OCI-M2 (cell line): ENCODE results near the gene GALNT18.
"Not testable (repeated sequence)": the region's sequence is repeated elsewhere in the genome, so short reads cannot be mapped to it uniquely, and the experiment has no call there.

ENCODE experiments used
- DNase-seq: peaks from one replicate; lab custom pipeline; 2025; ENCODE audit not compliant: unreplicated experiment; lab: John Stamatoyannopoulos, UW

Gene GALNT18

DNA sequence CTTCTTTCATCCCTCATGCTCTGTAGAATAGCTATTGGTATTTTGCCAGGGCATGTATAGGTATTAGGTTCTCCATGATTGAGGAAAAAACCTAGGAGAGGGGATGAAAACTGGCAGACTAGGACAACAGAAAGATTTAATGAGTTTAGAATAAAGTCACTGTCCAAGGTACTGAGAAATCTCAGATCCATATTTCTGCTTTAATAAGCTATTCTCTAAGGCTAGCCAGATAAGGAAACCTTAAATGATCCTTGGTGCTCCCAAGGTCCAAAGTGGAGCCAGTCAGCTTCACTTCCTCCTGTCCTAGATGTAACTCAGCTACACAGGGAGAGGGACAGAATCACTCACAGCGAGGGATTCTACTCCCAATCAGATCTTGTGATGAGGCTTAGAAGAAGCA is 255.0 kb downstream of the GALNT18 start:
- no peak for DNase-seq

DNA sequence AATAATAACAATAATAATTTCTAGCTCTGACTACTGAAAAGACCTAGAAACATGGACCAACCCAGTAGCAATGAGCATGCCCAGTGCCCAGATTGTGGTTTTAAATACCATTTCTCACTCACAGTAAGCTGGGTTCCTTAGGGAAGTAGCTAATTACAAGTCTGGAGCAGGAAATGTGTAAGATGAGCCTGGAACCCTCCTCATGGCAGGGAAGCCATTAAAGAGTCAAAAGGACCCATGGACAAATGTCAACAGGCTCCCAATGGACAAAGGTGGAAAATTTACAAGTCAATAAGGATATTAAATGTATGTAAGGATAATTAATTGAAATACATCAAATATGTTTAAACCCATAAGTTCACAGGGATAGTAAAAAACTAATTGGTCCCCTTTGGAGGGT is 258.1 kb downstream of the GALNT18 start:
- DNase-seq = no peak

DNA sequence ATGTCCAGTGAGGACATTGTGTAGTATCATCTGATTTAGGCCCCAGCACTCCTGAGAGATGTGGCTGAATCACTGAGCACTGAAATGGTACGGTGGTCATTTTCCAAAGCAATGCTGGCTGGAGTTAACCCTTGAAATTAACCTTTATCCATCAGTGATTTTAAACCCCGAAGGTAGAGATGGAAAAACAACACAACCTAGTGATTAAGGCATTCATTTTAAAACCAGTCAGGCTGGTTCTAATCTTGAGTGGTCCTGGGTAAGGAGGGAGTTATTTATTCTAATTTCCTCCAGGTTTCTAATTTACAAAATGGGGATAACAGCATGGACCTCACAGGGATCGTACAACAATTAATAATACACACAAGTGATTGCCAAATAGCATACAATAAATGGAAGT is 262.2 kb downstream of the GALNT18 start:
- DNase-seq = no peak

DNA sequence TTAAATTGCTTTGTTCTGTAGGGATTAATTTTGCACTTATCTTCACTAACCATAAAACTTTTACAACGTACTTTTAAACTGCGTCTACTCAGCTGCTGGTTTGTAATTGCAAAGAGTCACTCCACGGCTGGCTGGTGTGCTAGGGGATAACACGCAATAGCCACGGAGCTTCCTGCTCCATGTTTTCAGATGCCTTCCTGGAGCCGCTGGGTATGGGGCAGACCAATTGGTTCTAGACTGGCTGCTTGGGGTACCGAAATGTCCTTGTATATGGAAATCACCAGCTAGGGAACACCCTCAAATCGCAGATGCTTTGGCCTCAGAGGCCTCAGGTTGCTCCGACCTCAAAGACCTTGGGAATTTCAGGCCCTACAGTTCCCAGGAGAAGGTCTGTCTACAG is 265.0 kb downstream of the GALNT18 start:
- DNase-seq = no peak

DNA sequence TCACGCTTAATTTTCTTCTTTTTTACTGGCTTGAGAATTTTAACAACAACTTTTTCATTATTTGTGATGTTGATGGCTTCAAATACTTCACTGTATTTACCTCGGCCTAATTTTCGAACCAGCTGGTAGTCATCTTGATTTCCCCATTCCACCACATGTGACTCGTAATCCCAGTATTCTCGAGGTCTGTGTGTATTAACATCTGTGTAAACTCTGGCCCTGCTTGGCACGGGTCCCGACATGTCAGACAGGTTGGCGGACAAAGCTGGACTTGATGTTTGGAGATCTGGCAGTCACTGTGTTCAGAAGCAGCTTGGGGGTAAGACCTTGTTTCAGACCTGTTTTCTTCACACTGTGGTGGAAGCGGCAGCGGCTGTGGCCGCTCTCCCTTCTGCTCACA is 268.9 kb downstream of the GALNT18 start, which contains the start of gene CSNK2A3:
TSS of gene CSNK2A3 (minus strand) at position 373 of the 400 bp plus-strand sequence. CDS start at position 242, 131 bp downstream.
- not testable (repeated sequence) for DNase-seq

DNA sequence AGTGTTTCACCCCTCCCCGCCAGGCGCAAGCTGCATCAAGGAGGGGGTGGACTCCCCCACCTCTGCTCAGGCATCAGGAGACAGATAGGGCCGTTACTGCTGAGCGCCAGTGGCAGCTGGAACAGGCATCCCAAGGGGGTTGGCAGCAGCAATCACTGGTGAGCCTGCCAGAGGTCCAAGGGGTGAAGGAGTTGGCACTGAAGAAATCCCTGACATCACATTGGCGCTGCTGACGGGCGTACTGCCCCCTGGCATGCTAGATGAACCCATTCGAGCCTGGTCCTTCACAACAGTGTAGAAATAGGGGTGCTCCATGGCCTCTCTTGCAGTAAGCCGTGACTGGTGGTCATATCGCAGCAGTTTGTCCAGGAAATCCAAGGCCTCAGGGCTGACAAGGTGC is 270.0 kb downstream of the GALNT18 start:
- DNase-seq = not testable (repeated sequence)

DNA sequence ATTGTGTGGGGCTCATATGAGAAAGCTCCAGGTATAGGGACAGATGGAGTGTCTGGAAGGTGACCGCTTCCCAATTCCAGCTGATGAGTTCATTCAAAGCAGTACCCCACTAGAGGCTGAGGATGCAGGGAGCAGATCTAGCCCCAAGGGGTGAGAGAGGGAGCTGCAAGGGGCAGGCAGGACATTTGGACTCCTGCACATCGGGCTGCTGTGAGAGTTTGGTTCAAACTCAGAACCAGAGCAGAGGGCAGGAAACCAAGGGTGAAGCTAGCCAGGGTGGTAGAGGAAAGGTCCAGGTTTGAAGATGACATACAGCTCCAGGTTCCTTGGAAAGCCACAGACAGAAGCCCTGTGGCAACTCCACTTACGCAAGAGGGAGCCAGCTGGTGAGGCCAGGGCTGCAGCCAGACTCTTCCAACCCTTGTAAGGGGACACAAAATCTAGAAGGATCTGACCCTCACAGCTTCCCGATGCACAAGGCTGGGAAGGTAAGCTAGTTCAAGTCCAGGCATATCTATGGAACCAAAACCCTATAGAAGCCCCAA is 270.7 kb downstream of the GALNT18 start:
- no peak for DNase-seq

DNA sequence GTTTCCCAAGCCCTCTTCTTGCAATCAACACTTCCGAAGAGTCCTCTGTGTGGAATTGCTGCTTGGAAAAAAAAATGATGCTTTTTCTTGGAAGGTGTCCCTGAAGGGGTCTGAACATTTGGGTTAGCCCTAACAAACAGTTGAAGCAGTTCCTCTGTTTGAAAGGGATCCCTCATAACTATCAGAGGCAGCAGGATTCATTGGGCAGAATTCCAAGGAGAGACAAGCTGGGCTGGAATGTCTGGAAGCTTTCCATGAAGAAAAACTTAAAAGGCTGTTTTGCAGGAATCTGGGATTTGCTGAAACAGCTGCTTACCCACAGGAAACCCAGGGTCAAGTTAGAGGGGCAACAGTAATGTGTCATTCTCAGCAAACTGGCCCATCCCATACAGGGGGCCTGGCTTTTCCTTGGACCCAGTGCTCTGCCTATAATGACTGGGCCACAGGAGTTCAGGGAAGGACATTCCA is 271.9 kb downstream of the GALNT18 start:
- no peak for DNase-seq

DNA sequence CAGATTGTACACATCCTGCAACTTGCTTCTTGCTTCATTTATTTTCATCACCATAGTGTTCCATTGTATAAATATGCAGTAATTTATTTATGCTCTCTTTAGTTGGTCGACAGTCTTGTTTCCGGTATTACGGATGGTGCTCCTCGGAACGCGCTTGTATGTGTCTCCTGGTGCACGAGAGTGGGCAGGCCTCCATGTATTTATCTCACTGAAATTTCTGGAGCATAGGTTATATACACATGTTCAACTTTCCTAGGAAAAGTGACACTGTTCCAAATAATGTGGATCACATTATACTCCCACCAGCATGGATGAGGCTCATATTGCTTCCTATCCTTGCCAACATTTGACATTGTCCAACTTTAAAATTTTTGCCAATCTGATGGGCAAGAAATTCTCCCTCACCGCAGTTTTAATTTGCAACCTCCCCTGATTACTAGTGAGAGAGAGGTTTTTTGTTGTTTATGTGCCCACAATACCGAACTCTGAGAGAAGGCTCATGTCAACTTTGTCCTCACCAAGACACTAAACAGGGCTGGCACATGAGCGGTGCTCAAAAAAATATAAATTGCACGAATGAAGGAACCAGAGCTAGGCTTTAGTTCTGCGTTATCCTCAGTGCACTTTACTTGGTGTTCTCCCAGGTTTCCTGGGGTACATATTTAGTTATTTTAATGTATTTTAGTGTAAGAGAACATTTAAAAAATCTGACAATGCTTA is 272.5 kb downstream of the GALNT18 start:
- no peak for DNase-seq

DNA sequence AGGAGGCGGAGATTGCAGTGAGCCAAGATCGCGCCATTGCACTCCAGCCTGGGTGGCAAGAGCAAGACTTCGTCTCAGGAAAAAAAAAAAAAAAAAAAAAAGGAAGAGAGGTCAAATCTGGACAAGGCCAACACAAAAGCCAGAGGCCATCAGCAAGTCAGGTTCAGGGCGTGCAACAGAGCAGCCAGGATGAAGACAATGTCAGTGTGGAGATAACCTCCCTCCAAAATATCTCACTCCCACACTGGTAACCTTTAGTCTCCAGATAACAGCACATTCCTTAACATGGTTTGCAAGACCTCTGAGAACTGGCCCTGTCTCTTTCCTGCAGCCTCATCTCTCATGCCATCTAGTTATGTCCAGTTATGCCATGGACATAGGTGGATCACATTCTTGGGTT is 273.5 kb downstream of the GALNT18 start:
- no peak for DNase-seq

DNA sequence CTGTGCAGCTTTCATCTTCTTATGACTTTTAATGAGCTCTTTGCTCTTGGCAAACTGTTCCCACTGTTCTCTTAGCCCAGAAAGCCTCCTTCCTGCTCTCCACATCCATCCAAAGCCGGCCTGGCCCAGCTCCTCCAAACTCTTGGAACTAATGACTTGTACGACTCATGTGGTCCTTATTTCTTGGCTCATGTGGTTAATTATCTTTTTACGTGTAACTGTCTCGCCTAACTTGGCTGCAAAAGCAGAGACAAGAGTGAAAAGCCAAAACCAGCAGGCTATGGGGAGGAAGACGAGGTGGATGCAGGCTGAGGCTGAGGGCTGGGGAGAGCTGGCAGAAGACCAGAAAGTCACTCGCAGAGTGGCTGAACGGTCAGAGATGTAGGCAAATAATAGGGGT is 274.2 kb downstream of the GALNT18 start:
- DNase-seq = no peak

DNA sequence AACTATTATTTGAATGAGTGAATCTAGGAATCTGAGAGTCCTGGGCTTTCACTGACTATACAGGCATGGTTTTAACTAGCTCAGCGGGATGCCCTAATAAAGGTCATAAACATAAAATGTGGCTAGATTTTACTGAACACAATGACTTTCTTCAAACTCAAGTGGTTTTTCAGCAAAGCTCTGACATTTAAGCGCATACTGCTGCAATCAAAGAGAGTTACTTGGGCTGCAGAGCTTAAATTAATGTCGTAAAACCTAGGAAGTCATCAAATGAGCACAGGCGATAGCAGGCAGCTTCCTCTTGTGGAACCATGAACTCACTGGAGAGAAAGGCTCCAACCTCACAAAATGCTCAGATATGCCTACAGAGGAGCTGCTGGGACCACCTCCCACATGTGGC is 275.5 kb downstream of the GALNT18 start:
- no peak for DNase-seq

DNA sequence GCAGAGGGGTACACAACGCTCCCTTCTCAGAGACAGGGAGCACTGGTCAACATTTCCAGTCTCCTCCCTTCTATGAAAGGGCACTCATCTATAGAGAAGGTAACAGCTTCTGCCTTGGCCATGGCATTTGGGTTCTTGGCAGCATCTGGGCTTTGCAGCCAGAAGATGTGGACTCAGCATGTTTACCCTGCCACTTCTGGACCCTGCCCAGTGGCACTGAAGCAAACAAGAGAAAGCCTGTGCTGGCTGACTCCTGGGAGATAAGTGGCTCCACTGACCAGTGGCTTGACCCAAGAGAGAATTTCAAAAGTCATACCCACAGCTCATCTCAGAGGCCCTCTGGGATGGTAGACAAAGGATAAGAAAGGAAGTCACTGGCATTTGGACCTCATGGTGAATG is 276.7 kb downstream of the GALNT18 start:
- DNase-seq = no peak

DNA sequence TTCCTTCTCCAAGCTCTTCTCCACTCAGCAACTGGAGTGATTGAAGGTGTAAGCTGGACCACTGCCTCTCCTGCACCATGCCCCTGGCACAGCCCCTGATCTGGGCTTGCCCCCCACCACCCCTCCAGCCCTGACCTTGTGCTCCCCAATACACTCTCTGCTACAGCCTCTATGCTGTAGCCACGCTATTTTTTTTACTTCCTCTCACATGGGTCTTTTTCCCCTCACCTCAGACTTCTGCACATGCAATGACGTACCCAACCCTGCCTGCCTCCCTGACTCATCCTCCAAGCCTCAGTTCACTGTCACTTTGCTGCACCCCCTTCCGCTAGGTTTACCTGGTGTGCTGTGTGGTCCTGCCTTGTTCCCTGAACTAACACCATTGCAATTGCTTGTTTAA is 277.8 kb downstream of the GALNT18 start:
- DNase-seq = no peak

DNA sequence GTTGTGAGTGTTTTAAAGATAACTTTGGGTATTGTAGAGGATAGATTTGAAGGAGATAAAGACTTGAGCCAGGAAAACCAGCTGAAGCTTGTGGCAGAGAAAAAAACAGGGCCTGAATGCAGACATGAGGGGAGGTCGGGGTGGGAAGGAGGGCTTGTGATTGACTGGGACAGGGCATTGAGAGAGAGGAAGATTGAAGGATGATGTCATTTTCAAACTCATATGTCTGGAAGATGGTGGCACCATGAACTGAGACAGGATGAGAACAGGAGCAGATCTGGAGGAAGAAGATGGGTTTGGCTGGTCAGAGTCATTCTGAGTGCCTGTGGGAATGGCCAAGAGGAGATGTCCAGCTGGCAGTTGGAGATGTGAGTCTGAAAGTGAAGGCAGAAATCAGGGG is 283.5 kb downstream of the GALNT18 start:
- DNase-seq = no peak

DNA sequence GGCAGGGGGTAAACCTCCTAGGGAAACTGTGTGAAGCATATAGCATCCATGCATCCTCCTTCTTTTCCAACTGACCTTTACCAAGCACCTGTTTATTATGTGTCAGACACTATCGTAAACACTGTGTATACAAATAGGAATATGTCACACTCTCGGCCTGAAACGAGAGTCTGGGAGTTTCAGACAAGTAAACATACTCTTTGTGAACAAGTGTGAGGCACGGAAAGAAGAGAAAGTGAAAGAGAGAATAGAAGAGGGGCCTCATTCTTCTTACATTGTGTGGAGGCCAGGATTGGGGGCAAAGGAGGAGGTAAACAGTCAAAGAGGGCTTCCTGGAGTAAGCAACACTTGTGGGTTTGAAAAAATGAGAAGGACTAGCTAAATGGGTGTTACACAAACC is 285.1 kb downstream of the GALNT18 start:
- DNase-seq = no peak

DNA sequence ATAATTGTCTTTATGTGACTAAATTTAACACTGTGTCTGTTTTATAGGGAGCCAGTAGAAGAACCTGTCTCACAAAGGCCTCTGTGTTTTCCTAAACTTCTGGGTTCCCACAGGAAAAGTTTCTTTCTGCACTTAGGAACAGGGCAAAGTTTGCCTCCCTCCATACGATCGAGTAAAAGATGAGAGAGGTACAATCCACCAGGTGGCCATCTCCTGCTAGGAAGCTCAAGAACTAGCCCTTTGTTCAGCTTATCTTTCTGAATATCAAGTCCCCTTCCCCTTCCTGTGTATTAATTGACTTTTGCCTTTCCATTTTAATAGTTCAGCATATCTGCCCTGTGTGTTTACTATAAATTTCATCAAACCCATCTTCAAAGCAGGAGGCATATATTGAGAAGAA is 286.8 kb downstream of the GALNT18 start:
- no peak for DNase-seq

DNA sequence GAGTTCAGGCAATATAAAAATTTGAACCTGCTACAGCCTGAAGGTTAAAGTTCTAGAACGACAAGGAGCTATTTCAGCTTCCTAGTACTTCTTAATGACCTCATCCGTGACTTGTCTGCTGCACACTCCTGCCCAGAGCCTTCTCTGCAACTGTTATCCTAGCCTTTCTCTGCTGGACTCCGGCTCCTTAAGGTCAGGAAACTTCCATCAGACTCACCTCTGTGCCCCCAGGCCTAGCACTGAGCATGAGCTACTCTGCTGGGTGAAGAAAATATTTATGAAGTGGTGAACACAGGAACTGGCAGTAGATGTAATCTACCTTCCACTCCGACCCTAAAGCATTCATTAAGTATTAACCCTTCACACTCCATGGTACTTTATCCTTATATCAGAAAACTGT is 287.2 kb downstream of the GALNT18 start:
- DNase-seq = no peak

DNA sequence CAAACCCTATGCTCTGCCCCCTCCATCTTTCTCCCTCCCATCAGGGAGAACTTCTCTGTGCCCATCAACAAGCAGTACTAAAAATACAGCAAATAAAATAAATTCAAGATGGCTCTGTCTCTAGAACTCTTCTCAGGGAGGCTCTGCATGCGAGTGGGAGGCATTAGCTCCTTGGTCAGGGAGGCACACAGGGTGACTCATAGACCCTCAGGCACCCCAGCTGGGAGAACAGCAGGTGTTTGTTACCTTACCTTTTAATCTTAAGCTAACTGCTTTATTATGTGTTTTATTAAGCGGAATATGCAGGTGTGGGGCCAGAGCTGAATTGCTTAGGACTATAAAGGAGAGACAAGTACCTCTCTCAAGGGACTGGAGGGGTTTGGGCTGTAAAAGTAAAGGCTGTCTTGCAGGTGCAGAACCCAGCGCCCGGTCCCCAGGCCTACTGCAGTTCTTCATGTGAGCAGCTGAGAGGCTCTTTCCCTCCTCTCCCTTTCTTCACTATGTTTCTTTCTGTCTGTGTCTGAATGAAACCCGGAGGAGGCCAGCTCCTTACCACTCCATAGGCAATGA is 289.6 kb downstream of the GALNT18 start:
- no peak for DNase-seq

DNA sequence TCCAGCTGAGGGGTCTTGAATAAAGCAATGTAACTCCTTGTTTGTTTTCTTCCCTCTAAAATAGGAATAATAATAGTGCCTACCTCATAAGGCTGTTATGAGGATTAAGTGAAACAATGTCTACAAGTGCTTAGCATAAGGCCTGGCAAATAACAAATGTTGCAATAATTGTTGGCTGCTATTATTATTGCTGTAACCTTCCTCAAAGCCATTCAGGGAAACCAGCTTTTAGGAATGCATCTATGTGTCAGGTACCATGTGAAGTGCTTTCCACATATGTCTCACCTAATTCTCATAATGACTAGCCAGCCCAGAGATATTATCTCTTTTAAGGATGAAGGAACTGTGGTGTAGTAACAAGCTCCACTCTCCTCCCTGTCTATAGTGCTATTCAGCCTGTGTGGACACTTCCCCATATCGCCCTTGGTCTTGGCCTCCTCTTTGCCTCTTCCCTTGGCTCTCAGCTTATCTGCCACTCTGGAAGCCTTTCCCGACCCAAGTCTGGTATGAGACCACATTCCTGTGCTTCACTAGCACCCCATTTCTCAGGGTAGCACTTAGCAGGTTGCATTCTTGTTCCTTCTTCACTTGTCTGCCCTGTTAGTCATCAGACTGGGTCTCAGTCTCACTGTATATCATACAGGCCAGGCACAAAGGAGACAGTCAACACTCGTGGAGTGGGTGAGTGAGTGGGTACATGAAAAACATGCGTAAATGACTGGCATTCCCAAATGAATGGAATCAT is 292.6 kb downstream of the GALNT18 start:
- no peak for DNase-seq

DNA sequence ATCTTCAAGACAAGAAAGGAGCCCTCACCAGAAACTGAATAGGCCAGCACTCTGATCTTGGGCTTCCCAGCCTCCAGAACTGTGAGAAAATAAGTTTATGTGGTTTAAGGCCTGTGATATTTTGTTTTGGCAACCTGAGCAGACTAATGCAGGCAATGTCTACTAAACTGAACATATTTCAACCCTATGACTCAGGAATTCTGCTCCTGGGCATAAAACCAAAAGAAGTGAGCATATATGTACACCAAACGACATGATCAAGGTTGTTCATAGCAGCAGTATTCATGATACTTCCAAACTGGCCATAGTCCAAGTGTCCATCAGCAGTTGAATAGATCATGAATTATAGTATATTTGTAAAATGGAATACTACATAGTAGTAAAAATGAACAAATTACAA is 297.7 kb downstream of the GALNT18 start:
- DNase-seq = no peak

DNA sequence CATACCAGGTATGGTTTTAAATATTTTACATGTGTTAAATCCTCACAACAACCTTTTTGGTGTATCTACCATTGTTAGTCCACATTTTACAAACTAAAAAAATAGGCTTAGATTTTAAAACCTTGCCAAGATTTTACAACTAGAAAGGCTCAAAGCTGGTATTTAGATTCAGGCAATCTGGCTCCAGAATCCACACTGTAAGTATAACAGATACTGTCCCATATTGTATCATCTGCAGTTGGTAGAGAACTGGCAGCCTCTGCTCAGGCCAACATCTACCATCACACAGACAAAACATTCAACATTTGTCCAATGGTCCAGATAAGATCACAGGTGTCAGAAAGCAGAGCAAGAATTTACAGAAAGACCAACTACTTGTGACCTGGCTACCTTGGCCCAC is 299.7 kb downstream of the GALNT18 start:
- no peak for DNase-seq
